ENCODE measurements around the gene SLC39A12.
A peak's percentile ranks its signal among the peaks of the same experiment; 100 is the strongest.

Gene SLC39A12

DNA sequence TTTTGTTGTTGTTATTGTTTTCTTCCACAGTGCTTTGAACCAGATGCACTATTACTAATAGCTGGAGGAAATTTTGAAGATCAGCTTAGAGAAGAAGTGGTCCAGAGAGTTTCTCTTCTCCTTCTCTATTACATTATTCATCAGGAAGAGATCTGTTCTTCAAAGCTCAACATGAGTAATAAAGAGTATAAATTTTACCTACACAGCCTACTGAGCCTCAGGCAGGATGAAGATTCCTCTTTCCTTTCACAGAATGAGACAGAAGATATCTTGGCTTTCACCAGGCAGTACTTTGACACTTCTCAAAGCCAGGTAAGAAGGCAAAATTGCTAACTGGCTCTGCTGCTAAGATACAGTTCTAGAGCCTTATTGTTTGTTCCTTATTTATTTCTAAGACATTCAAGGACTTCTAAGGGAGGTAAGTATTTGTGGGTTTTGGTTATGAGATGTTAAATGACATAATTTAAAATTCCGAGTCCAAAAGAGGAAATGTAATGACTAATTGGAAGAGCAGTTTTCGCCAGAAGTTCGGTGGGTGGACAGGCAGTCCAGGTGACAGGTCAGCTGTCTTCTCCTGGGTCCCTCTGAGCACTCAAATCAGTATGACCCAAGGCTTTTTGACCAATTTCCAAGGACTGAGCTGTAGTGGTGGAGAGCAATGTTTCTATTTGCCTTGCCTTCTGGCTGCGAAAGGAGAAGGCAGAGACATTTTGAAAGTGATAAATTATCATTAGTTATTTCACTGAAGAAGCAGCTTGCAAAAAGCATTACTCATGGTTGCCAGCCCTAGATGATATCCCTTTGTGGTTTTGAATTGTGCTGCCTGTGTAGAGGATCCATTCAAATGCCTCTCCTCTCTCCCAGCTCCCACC, 10.1 kb downstream of the SLC39A12 start:
- DNase-seq: no peak

DNA sequence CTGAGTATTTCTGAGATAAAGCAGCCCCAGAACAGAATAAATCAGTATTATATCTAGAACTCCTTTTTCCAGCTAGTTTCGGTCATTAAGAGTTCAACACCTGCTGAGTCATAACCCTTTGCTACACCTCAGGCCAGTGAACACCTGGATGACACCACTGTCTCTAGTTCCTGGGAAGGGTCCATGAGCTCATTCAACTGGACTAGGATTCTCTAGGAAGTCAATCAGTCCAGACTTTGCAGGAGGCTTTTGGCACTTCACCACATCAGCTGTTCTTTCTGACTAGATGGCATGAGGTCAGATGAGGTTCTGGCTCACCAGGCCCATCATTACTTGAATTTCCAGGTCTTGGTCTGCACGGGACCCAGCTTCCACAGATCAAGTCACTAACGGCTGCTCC, 11.7 kb downstream of the SLC39A12 start:
- DNase-seq: no peak

DNA sequence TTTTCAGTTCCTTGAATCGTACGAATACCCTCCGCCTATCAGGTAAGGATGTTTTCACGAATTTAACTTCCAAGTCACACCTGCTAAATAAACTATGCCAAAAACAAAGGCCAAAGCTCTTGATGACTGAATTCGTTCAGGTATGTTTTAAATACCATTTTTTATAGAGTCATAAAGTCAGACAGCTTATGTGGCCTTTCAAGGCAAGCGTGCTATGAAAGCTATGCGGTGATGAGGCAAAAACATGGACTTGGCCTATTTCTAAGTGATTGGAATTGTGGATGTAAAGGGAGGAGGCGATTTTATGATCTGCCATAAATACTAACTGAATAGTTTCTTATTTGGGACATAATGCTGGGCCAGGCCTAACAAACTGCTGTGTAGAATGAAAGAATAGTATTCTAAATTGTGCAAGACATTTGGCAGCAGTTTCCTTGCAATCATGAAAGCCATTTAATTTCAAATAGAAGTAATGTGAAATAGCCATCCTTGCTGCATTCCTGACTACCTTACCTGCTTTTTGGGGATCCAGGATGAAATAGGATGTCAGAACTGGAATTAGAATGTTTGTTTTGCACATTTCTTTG, 14.0 kb downstream of the SLC39A12 start:
- DNase-seq: no peak

DNA sequence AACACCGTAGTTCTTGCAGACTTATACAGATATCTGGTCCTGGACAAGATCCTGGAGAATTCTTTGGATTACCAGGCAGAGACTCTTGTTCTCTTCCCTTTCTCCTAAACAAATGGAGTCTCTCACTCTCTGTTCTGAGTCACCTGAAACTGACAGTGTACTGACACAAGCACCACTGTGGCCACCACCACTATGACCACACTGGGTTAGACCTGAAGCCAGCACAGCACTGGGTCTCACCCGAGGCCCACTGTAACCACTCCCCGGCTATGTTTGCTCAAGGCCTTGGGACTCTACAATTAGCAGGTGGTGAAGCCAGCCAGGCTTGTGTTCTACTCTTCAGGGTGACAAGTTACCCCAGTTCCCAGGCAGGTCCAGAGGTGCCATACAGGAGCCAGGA, 22.8 kb downstream of the SLC39A12 start:
- DNase-seq: no peak

DNA sequence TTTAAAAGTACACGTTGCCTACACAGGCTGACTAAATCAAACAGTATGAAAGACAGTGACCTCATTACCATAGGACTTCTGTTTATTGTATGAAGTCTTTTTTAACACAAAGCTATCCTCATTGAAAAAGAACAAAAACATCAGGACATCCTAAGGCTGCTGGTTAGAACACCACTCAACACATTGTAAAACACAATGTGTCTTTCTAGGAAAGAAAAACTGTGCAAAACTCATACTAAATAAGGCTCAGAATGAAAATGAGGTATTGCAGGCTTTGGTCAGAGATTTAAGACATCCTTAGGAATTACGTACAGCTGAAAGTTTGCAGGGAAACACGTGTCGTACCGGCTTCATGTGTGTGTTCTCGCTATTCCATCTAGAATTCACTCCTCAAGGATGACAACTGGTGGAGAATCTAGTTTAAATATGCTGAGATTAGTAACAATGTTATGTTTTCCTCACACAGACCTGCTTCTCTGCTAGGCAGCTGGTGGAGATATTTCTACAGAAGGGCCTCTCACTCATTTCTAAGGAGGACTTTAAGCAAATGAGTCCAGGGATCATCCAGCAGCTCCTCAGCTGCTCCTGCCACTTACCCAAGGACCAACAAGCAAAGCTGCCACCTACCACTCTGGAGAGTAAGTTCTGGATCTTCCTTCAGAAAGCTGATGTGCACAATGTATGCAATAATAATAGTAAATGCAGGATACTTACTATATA, 29.3 kb downstream of the SLC39A12 start:
- DNase-seq: no peak

DNA sequence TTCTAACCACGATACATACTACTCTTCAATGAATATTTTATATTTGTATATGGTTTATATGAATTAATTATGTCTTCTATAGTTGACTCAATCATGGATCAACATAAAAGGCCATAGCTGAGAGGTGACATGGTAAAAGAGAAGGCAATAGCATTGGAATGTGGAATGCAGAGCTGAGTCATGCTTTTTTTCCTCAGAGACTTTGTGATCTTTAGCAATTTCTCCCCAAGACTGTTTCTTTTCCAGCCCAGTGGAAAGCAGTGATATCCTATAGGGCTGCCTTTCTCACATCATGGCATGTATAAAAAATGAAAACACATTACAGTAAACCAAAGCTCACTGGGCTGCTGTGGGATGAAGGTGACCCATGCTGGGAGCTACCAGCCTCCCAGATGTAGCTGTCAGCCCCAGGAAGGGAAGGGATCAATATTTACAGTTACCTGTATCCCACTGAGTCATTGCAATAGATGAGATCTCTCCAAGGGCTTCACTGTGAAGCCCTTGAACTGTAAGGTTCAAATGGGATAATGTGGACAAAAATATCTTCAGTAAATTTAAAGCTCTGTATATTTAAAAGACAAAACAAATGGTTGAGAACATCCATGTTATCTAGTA, 30.2 kb downstream of the SLC39A12 start:
- DNase-seq: no peak

- no peak for DNase-seq
These were observed 32.3 kb downstream of the SLC39A12 start for GRCh38 chr10:17984056-17984455.

DNA sequence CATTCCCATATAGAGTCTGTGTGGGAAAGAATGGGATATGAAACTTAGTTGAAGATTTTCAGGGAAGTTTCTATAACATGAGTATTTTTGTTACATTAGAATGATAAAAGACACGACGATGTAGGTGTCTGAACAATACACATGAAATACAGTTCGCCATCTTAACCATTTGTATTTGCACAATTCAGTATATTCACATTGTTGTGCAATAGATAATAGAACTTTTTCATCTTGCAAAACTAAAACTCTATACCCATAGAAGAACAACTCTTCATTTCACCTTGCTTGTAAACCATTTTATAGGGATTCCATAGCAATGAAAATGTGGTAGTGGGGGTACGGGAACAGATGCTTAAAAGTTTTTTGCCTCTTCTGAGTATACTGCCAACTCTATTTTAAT, 32.8 kb downstream of the SLC39A12 start:
- no peak for DNase-seq

- no peak for DNase-seq
These were observed 38.4 kb downstream of the SLC39A12 start for GRCh38 chr10:17989908-17990767.

DNA sequence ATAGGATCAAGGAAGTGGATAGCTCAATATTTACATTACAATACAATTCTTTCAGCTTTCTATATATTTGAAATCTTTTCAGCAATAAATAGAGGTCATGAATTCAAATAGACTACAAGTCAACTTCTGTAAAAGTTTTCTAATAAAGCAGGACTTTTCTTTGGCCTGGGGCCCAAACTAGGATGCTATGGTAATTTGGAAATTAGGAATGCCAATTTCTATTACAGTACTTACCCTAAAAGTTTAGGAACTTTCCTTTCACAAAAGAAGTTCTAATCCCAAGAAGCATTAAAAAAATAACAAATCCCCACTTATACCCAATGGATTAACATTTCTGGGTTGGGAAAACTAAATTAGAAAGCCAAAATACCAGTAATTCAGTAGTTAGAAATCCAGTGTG, 40.5 kb downstream of the SLC39A12 start:
- no peak for DNase-seq

- no peak for DNase-seq
These were observed 41.6 kb downstream of the SLC39A12 start for GRCh38 chr10:17993361-17993760.

GRCh38 chr10:18000601-18001000, 48.9 kb downstream of the SLC39A12 start:
- no peak for DNase-seq

DNA sequence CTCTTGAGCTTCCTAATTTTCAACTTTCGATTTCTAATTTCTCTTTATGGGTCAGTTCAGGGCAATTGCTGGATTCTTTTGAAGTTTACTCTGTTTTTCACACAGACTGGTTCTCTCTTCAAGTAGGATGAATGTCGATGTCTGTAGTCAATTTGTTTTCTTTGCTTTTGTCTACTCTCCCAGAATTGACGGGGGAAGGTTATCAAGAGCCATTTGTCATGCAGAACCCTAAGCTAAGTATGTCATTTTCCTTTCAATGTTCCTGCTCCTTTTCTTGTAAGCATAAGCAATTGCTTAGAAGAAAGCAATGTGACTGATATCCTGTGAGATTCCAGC, 53.7 kb downstream of the SLC39A12 start:
- no peak for DNase-seq

GRCh38 chr10:18005781-18006456, 54.2 kb downstream of the SLC39A12 start:
- peak in 13 of 58 donors; percentile 4 to 74 (median 33) for DNase-seq

- DNase-seq: no peak
These were observed 57.3 kb downstream of the SLC39A12 start for GRCh38 chr10:18008986-18009385.

DNA sequence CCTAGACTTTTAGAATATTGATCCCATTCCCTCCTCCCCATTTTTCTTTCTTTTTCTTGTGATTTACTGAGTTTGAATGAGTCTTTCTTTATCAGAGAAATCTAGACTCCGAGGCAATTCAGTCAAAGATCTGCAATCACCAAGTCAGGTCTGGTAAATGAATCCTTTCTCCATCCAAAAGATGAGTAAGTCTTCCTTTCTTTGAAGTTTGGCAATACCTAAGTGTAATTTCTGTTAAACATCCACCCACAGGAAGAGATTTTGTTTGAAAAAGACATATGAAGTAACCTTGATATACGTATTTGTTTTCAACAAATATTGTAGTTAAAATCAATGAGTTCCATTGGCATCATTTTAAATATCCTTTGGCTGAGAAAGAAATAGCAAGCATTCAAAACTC, 58.3 kb downstream of the SLC39A12 start:
- DNase-seq: no peak

DNA sequence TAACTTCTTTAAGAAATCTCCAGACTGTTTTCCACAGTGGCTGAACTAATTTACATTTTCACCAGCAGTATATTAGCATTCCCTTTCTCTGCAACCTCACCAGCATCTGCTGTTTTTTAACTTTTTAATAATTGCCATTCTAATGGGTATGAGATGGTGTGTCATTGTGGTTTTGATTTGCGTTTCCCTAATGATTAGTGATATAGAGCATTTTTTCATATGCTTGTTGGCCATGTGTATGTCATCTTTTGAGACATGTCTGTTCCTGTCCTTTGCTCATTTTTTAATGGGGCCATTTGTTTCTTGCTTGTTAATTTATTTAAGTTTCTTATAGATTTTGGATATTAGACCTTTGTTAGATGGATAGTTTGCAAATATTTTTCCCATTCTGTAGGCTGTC, 68.8 kb downstream of the SLC39A12 start:
- DNase-seq: no peak

GRCh38 chr10:18021725-18022480, 70.2 kb downstream of the SLC39A12 start:
- no peak for DNase-seq

- DNase-seq: no peak
These were observed 91.7 kb downstream of the SLC39A12 start for GRCh38 chr10:18043148-18044006.
